GM20000 (cell line): ENCODE results near the gene PGA4.
"Not testable (repeated sequence)": the region's sequence is repeated elsewhere in the genome, so short reads cannot be mapped to it uniquely, and the experiment has no call there.

Experiments used
- DNase-seq: peaks from one replicate; pipeline ENCODE4 v3.0.0; 2012; ENCODE audit warnings: low spot score

PGA4 gene

GRCh38 chr11:61222692-61223091 is 545 bp downstream of the PGA4 start:
- DNase-seq: not testable (repeated sequence)

GRCh38 chr11:61226457-61227137 is 4.5 kb downstream of the PGA4 start:
- not testable (repeated sequence) for DNase-seq

GRCh38 chr11:61229458-61229857 is 7.3 kb downstream of the PGA4 start:
- not testable (repeated sequence) for DNase-seq

- not testable (repeated sequence) for DNase-seq
Measured at GRCh38 chr11:61231033-61231432, 8.9 kb downstream of the PGA4 start.

GRCh38 chr11:61231585-61231984 is 9.4 kb downstream of the PGA4 start:
- DNase-seq: not testable (repeated sequence)

GRCh38 chr11:61232548-61233145 is 10.5 kb downstream of the PGA4 start:
- not testable (repeated sequence) for DNase-seq

- DNase-seq: not testable (repeated sequence)
Measured at GRCh38 chr11:61237130-61237529, 15.0 kb downstream of the PGA4 start.

- not testable (repeated sequence) for DNase-seq
Measured at GRCh38 chr11:61240288-61240687, 18.1 kb downstream of the PGA4 start.

GRCh38 chr11:61240875-61241274 is 18.7 kb downstream of the PGA4 start, which contains the start of gene PGA5:
TSS of gene PGA5 (plus strand) at chr11:61241175. CDS start at chr11:61241227, 52 bp downstream.
- DNase-seq: not testable (repeated sequence)

- not testable (repeated sequence) for DNase-seq
Measured at GRCh38 chr11:61241526-61241925, 19.4 kb downstream of the PGA4 start.

GRCh38 chr11:61245284-61245964 is 23.3 kb downstream of the PGA4 start:
- DNase-seq: not testable (repeated sequence)

- not testable (repeated sequence) for DNase-seq
Measured at GRCh38 chr11:61248071-61248470, 25.9 kb downstream of the PGA4 start.

GRCh38 chr11:61249201-61249600 is 27.1 kb downstream of the PGA4 start:
- not testable (repeated sequence) for DNase-seq

GRCh38 chr11:61250796-61251765 is 28.9 kb downstream of the PGA4 start:
- DNase-seq: not testable (repeated sequence)

- DNase-seq: not testable (repeated sequence)
Measured at GRCh38 chr11:61252332-61252731, 30.2 kb downstream of the PGA4 start.
